ENCODE results near the gene MOB1A. TPM values are rescaled to one million over a fixed set of nuclear protein-coding genes. Genes with fewer than 3 reads are reported as not detected.

MOB1A gene
- total and polyA plus RNA-seq, 2 of the 13 experiments (the other 11 are each of a cell fraction or from before 2014, with no cell fraction given), result 48.2 to 139 TPM

DNA sequence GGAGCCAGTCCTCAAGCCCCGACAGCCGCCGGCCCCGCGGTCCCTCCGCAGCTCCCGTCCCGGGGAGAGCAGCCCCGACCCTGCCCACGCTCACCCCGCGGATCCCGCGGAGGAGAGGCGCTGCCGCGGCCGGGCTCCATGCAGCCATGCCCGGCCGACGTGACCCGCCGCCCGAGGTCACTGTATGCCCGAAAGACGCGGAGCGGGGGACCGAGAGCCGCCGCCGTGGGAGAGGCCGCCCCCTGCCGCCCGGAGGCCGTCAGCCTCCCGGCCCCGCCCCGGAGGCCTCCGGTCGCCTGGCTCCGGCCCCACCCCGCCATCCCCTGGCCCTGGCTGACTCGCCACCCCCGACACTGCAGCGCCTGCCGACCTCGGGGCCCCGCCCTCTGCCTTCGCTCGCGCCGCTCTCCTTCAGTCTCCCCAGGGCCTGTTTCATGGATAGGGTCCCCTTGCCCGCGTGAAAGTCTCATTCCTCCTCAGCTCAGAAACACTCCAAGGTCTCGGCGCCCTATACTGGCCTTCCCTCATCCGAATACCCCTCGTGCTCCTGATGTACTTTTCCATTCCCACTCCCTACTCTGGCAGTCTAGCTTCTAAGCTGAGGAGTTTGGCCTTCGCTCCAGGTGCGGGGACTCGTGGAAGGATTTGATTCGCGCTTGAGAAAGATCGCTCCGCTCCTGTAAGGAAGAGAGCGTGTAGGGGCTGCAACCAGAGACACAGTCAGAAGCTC lies 30.8 kb downstream of the MOB1A start, which contains the start of gene BOLA3 (continued):
- TF ChIP-seq, protein P1, sequence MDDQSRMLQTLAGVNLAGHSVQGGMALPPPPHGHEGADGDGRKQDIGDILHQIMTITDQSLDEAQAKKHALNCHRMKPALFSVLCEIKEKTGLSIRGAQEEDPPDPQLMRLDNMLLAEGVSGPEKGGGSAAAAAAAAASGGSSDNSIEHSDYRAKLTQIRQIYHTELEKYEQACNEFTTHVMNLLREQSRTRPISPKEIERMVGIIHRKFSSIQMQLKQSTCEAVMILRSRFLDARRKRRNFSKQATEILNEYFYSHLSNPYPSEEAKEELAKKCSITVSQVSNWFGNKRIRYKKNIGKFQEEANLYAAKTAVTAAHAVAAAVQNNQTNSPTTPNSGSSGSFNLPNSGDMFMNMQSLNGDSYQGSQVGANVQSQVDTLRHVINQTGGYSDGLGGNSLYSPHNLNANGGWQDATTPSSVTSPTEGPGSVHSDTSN (CRISPR knock-in tag; IDR thresholded peaks at IDR 0.05; ENCODE audit: borderline replicate concordance), result 0 out of 2 replicates have a peak, but pooled peaks have one; percentile 76
- TF ChIP-seq SRSF1 (optimal IDR thresholded peaks at IDR 0.05; ENCODE audit: low read depth, low read length) (no peak), ZNF564 (CRISPR knock-in tag; IDR thresholded peaks at IDR 0.05) (peak; percentile 95), ZSCAN31 (CRISPR knock-in tag; IDR thresholded peaks at IDR 0.05; ENCODE audit: low read depth) (peak; percentile 98), TRIM24 (CRISPR knock-in tag; IDR thresholded peaks at IDR 0.05) (no peak), ELF3 (CRISPR knock-in tag; IDR thresholded peaks at IDR 0.05) (no peak), HOXD1 (CRISPR knock-in tag; IDR thresholded peaks at IDR 0.05) (0 out of 2 replicates have a peak, but pooled peaks have one; percentile 69), HMGA1 (CRISPR knock-in tag; conservative IDR thresholded peaks at IDR 0.05) (no peak), CAMTA2 (CRISPR knock-in tag; IDR thresholded peaks at IDR 0.05; ENCODE audit: borderline replicate concordance) (peak; percentile 74), ZFP82 (CRISPR knock-in tag; IDR thresholded peaks at IDR 0.05; ENCODE audit: borderline replicate concordance) (no peak), NR2F1 (CRISPR knock-in tag; IDR thresholded peaks at IDR 0.05) (peak; percentile 87 to 97), ZNF577 (CRISPR knock-in tag; IDR thresholded peaks at IDR 0.05; ENCODE audit: borderline replicate concordance, low read depth) (no peak), SIN3B (IDR thresholded peaks at IDR 0.05; ENCODE audit: low read length) (peak; percentile 42; the same call in 1 of the 2 replicates), SMAD9 (CRISPR knock-in tag; IDR thresholded peaks at IDR 0.05) (no peak), MAF1 (CRISPR knock-in tag; IDR thresholded peaks at IDR 0.05; ENCODE audit: borderline replicate concordance) (peak; percentile 53; the same call in 1 of the 2 replicates), SAFB2 (CRISPR knock-in tag; IDR thresholded peaks at IDR 0.05; ENCODE audit: borderline replicate concordance, low read depth) (peak; percentile 97), ZNF333 (CRISPR knock-in tag; IDR thresholded peaks at IDR 0.05; ENCODE audit: borderline replicate concordance) (peak; percentile 67; the same call in 1 of the 2 replicates), DPF2 (CRISPR knock-in tag; IDR thresholded peaks at IDR 0.05; ENCODE audit: borderline replicate concordance, low read depth) (no peak), ZNF431 (CRISPR knock-in tag; IDR thresholded peaks at IDR 0.05; ENCODE audit: borderline replicate concordance, low read depth) (peak; percentile 88), NFE2 (CRISPR knock-in tag; IDR thresholded peaks at IDR 0.05) (no peak), RFXANK (CRISPR knock-in tag; IDR thresholded peaks at IDR 0.05) (no peak), CHD2 (IDR thresholded peaks at IDR 0.05; ENCODE audit: low read depth, low read length) (peak; percentile 53), ZFP36 (IDR thresholded peaks at IDR 0.05; ENCODE audit: borderline replicate concordance, low read depth, low read length, partially characterized antibody) (no peak), PAX8 (CRISPR knock-in tag; IDR thresholded peaks at IDR 0.05; ENCODE audit: borderline replicate concordance) (0 out of 2 replicates have a peak, but pooled peaks have one; percentile 56)
- TF ChIP-seq, protein P2, sequence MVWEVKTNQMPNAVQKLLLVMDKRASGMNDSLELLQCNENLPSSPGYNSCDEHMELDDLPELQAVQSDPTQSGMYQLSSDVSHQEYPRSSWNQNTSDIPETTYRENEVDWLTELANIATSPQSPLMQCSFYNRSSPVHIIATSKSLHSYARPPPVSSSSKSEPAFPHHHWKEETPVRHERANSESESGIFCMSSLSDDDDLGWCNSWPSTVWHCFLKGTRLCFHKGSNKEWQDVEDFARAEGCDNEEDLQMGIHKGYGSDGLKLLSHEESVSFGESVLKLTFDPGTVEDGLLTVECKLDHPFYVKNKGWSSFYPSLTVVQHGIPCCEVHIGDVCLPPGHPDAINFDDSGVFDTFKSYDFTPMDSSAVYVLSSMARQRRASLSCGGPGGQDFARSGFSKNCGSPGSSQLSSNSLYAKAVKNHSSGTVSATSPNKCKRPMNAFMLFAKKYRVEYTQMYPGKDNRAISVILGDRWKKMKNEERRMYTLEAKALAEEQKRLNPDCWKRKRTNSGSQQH (CRISPR knock-in tag; IDR thresholded peaks at IDR 0.05; ENCODE audit: low read depth), result peak; percentile 100
- TF ChIP-seq, protein P3, sequence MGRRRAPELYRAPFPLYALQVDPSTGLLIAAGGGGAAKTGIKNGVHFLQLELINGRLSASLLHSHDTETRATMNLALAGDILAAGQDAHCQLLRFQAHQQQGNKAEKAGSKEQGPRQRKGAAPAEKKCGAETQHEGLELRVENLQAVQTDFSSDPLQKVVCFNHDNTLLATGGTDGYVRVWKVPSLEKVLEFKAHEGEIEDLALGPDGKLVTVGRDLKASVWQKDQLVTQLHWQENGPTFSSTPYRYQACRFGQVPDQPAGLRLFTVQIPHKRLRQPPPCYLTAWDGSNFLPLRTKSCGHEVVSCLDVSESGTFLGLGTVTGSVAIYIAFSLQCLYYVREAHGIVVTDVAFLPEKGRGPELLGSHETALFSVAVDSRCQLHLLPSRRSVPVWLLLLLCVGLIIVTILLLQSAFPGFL (CRISPR knock-in tag; IDR thresholded peaks at IDR 0.05), result no peak
- TF ChIP-seq, protein P4, sequence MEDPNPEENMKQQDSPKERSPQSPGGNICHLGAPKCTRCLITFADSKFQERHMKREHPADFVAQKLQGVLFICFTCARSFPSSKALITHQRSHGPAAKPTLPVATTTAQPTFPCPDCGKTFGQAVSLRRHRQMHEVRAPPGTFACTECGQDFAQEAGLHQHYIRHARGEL (CRISPR knock-in tag; IDR thresholded peaks at IDR 0.05), result no peak
